ENCODE data around the gene WDR90.

WDR90 gene

DNA sequence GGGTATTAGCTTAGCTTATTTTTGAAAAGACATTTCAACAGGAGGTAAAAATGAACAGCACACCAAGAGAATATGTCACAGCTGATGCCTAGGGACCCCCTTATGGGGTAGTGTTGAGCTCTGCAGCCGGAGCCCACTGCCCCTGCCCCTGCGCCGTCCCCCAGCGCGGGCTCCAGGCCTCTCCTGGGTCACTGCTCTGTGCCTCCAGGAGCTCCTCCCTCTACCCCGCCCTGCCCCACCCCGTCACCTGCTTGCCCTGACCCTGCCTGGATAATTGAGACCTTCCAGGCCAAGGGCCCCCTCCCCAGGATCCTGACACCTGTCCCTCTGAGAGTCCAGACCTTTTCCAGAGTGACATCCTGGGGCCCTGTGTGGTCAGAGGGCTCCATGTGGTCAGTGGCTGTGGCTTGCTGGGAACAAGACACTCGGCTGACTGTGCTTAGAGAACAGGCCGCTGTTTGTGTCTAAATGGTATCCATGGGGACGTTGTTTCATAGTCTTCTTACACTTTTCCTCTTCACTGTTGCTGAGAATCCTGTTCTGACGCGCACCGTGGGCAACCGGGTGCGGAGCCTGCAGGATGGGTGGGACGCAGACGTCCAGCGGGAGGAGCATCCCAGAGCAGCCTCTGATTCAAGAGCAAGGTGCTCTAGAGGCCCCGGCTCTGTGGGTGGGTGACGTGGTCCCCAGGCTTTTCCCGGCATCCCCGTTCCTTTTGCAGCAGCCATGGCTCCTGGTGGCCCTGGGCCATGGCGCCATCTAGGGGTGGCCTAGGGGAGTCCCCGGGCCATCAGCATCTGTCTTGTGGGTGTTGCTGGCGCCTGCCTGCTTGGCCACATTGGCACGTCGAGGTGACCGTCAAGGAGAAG is 38.4 kb upstream of the WDR90 start:
- peak; percentile 22 for TF ChIP-seq CTCF (IDR thresholded peaks at IDR 0.05; ENCODE audit: extremely low read depth, missing control alignments)
- peak; percentile 54 for DNase-seq (ENCODE audit: low spot score)

GRCh38 chr16:615122-615521 is 34.0 kb upstream of the WDR90 start:
- DNase-seq (ENCODE audit: low spot score) = peak; percentile 38
- no peak for TF ChIP-seq CTCF (IDR thresholded peaks at IDR 0.05; ENCODE audit: extremely low read depth, missing control alignments)

DNA sequence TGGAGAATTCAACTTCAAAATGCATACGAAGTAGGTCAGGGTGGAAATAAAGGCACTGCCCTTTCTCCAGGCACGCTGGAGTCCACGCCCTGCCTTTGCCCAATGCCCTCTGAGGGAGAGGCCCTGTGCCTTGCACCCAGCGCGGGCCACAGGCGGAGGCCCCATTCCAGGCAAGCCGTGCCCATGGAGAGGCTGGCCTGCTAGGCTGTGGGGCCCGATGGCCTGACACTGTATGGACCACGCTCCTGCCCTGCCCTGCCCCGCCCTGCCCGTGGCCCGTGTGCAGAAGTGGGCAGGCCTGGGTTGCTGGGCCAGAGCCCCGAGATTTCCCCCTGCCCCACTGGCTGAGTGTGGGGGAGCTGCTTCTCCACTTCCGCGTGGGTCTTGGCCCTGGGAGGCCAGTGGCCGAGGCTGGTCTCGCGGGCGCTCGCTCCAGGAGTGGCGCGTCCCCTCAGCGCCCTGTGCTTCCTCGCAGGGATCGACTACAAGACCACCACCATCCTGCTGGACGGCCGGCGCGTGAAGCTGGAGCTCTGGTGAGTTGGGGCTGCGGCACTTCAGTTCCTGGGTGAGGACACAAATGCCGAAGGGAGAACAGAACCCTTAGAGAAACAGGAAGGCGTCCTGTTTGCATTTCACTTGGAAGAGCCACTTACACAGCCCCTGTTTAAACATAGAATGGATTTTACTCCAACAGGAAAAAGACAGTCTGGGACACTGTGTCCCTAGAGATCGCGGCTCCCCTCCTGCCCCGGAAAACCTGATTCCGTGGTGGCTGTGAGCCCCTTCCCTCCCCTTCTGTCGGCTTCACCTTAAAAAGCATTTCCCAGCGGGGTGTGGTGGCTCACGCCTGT is 32.2 kb upstream of the WDR90 start:
- no peak for DNase-seq (ENCODE audit: low spot score)
- no peak for TF ChIP-seq CTCF (IDR thresholded peaks at IDR 0.05; ENCODE audit: extremely low read depth, missing control alignments)

DNA sequence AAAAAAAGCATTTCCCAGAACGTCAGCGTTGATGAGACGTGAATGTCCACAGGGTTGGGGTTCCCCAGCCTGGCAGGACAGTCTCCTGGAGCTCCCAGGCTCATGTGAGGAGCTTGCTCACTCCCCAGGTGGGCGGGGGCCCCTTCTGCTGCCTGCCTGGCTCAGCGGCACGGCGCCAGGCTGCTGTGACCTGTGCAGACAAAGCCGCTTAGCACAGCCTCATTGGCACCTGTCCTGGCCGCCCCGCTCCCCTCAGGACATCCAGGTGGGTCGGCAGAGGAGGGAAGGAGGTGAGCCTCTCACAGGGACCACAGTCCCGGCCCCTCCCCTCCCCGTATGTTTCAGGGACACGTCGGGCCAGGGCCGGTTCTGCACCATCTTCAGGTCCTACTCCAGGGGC is 31.3 kb upstream of the WDR90 start:
- DNase-seq (ENCODE audit: low spot score) = no peak
- no peak for TF ChIP-seq CTCF (IDR thresholded peaks at IDR 0.05; ENCODE audit: extremely low read depth, missing control alignments)

- no peak for DNase-seq (ENCODE audit: low spot score)
Observed at GRCh38 chr16:619476-620100, 29.6 kb upstream of the WDR90 start.

GRCh38 chr16:620700-621525 is 28.3 kb upstream of the WDR90 start:
- DNase-seq (ENCODE audit: low spot score) = no peak
- no peak for TF ChIP-seq CTCF (IDR thresholded peaks at IDR 0.05; ENCODE audit: extremely low read depth, missing control alignments)

More at GRCh38 chr16:619476-620100, 29.6 kb upstream of the WDR90 start:
- TF ChIP-seq CTCF (IDR thresholded peaks at IDR 0.05; ENCODE audit: extremely low read depth, missing control alignments) = no peak
